SU-DHL-6 (cell line): Measurements from ENCODE around the gene ZNF385C.

Experiments used
- EZH2phosphoT487 ChIP-seq: fragments of 200-600 bp; sonication (generic), shearing (Covaris generic); conservative IDR thresholded peaks from 2 replicates; pipeline ENCODE4 v1.6.1; 2018; ENCODE audit warnings: mild to moderate bottlenecking, antibody characterized with exemption, low read length, moderate library complexity, mixed read lengths
- TF ChIP-seq, protein P1 (sequence below): fragments of 200-600 bp; sonication (generic); IDR thresholded peaks from one replicate; pipeline ENCODE4 v1.5.1; 2017; ENCODE audit warnings: antibody characterized with exemption, mild to moderate bottlenecking, low read length, moderate library complexity; ENCODE audit not compliant: insufficient read depth, poor library complexity, severe bottlenecking

DNA sequence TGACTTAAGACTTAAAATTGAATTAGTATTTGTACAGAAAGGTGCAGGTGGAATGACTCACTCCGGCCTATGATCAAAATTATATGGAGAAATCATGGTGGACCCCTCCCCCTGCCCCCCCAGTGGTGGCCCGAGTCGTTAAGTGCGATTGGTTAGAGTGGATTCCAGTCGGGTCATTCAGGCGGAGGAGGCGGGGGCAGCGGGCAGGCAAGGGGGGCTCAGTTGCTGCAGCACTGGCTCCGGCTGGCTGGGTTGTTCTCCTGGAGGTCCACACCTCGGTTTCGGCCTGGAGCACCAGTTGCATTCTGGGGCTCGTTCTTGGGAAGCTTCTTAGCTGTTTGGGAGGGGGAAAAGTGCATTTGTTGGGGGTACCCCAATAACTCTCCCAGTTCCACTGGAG lies 27.3 kb upstream of the ZNF385C start:
- TF ChIP-seq, protein P1, sequence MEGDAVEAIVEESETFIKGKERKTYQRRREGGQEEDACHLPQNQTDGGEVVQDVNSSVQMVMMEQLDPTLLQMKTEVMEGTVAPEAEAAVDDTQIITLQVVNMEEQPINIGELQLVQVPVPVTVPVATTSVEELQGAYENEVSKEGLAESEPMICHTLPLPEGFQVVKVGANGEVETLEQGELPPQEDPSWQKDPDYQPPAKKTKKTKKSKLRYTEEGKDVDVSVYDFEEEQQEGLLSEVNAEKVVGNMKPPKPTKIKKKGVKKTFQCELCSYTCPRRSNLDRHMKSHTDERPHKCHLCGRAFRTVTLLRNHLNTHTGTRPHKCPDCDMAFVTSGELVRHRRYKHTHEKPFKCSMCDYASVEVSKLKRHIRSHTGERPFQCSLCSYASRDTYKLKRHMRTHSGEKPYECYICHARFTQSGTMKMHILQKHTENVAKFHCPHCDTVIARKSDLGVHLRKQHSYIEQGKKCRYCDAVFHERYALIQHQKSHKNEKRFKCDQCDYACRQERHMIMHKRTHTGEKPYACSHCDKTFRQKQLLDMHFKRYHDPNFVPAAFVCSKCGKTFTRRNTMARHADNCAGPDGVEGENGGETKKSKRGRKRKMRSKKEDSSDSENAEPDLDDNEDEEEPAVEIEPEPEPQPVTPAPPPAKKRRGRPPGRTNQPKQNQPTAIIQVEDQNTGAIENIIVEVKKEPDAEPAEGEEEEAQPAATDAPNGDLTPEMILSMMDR: no peak
- TF ChIP-seq EZH2phosphoT487: no peak
